Astrocyte of the spinal cord (primary cell): Measurements from ENCODE around the gene TMEM45A.
"Not testable (repeated sequence)": the region's sequence is repeated elsewhere in the genome, so short reads cannot be mapped to it uniquely, and the experiment has no call there.

ENCODE experiments used
- DNase-seq: peaks from one replicate; pipeline ENCODE4 v3.0.0; 2011; ENCODE audit warnings: low read depth, low spot score
- H3K4me3 ChIP-seq: 2 replicates; pipeline ENCODE4 v1.5.1; 2011; ENCODE audit warnings: low read depth, mild to moderate bottlenecking, low read length, moderate library complexity
- CTCF ChIP-seq: IDR thresholded peaks from 2 replicates; pipeline ENCODE4 v1.5.1; 2012; ENCODE audit warnings: low read depth, mild to moderate bottlenecking, low read length, inconsistent platforms
- in situ Hi-C: cut with HindIII; loops from 2 replicates; pipeline ENCODE4 v1.10.0; 2017; ENCODE audit warnings: low sequenced_read_pairs

The TMEM45A gene, protein sequence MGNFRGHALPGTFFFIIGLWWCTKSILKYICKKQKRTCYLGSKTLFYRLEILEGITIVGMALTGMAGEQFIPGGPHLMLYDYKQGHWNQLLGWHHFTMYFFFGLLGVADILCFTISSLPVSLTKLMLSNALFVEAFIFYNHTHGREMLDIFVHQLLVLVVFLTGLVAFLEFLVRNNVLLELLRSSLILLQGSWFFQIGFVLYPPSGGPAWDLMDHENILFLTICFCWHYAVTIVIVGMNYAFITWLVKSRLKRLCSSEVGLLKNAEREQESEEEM

GRCh38 chr3:100492059-100493006, at the start of gene TMEM45A:
TMEM45A (plus strand) TSS chr3:100492619; CDS start chr3:100555212, 62,593 bp downstream.
- peak; percentile 98 for DNase-seq
- no peak for TF ChIP-seq CTCF
- in situ Hi-C loops, result no loop called here
- peak within 1 kb of the TSS; percentile 60 for H3K4me3 ChIP-seq

DNA sequence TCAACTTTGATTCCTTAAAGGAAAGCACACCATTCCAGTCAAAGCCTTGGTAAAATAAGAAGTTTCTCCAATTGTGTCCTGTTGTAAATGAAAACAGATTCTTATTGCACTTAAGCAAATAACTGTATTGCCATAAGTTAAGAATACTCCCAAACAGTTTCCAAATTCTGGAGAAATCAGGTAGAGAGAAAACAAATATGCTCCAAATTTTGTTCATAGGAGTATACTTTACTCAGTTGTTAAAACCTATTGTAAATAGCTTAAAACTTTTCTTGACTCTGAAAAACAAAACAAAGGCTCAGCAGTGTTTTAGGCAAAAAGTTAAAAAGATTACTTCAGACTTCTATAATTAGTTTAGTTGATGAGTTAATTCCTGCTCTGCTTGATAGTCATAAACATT, 48.7 kb upstream of the TMEM45A start:
- in situ Hi-C loops, result no loop called here
- no peak for TF ChIP-seq CTCF
- no peak overlapping the region for H3K4me3 ChIP-seq
- DNase-seq, result no peak

- H3K4me3 ChIP-seq, in situ Hi-C loops, DNase-seq: not testable (repeated sequence)
Measured at GRCh38 chr3:100447067-100447466, 45.4 kb upstream of the TMEM45A start.

DNA sequence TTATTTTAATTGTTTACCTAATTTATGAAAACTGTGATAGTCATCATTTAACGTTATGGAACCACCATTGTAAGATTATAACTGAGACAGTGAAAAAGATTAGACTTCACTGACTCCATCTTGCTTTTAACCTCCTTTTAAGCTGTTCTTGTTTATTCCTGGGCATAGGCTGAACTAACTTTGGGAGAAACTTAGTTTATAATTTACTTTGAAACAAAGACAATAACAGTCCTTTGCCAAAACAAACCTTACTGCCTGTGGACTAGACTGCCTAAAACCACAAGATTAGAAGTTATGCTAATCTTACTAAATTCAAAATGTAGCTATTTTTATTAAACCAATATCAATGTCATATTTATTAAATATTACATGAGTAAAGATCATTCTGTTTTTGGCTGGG, 44.3 kb upstream of the TMEM45A start:
- DNase-seq, result no peak
- no peak overlapping the region for H3K4me3 ChIP-seq
- no peak for TF ChIP-seq CTCF
- in situ Hi-C loops, result no loop called here

- TF ChIP-seq CTCF, result no peak
- in situ Hi-C loops, result no loop called here
- no peak overlapping the region for H3K4me3 ChIP-seq
- no peak for DNase-seq
Measured at GRCh38 chr3:100449214-100449613, 43.2 kb upstream of the TMEM45A start.

GRCh38 chr3:100454677-100455076, 37.7 kb upstream of the TMEM45A start:
- DNase-seq, result no peak

More at GRCh38 chr3:100454677-100455076, 37.7 kb upstream of the TMEM45A start:
- no peak for TF ChIP-seq CTCF
- in situ Hi-C loops, result no loop called here
- H3K4me3 ChIP-seq, result no peak overlapping the region
